Liver (tissue), 3 donors: ENCODE measurements around the gene RBL2.

Experiments
- RAD21 ChIP-seq, 2 donors: IDR thresholded peaks; 2 replicates each; pipeline ENCODE4 v1.6.1; 2016; ENCODE audit warnings: antibody characterized with exemption in 2 of 2, mild to moderate bottlenecking in 2 of 2
- TF ChIP-seq, protein P1 (sequence below): fragments of 150-350 bp; IDR thresholded peaks from 2 replicates; pipeline ENCODE4 v1.5.1; 2017; ENCODE audit warnings: improper control_type of control experiment, low read depth, low read length; ENCODE audit not compliant: missing input control
- donor health status: healthy.
- donor health status: healthy.

- TF ChIP-seq, protein P1, sequence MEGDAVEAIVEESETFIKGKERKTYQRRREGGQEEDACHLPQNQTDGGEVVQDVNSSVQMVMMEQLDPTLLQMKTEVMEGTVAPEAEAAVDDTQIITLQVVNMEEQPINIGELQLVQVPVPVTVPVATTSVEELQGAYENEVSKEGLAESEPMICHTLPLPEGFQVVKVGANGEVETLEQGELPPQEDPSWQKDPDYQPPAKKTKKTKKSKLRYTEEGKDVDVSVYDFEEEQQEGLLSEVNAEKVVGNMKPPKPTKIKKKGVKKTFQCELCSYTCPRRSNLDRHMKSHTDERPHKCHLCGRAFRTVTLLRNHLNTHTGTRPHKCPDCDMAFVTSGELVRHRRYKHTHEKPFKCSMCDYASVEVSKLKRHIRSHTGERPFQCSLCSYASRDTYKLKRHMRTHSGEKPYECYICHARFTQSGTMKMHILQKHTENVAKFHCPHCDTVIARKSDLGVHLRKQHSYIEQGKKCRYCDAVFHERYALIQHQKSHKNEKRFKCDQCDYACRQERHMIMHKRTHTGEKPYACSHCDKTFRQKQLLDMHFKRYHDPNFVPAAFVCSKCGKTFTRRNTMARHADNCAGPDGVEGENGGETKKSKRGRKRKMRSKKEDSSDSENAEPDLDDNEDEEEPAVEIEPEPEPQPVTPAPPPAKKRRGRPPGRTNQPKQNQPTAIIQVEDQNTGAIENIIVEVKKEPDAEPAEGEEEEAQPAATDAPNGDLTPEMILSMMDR: no peak
- no peak for TF ChIP-seq RAD21 (IDR thresholded peaks at IDR 0.05)
These were observed 89.8 kb downstream of the RBL2 start for GRCh38 chr16:53523971-53524548.
